Measurements from ENCODE around the gene STK32B. TPM values are rescaled to one million over a fixed set of nuclear protein-coding genes. Genes with fewer than 3 reads are reported as not detected.

Gene STK32B
- total RNA-seq, 2 donors from 2014 or later, result 0.09 to 7.3 TPM

GRCh38 chr4:5374592-5374991 is 323.3 kb downstream of the STK32B start:
- no peak for DNase-seq (ENCODE audit: low spot score)
- WGBS, result 62% methylated on average over 7 of the region's 7 CpGs
- no peaks in the 10 kb centered on the region for H3K36me3 ChIP-seq
- intact Hi-C loops (cut with DNase I), result no loop called here
- no peaks in the 10 kb centered on the region for H3K4me1 ChIP-seq (replicated peaks)
- no peak overlapping the region for H3K27ac ChIP-seq
- TF ChIP-seq POLR2A (IDR thresholded peaks at IDR 0.05) (no peak), POLR2AphosphoS5 (IDR thresholded peaks at IDR 0.05) (no peak)
- TF ChIP-seq, protein P1, sequence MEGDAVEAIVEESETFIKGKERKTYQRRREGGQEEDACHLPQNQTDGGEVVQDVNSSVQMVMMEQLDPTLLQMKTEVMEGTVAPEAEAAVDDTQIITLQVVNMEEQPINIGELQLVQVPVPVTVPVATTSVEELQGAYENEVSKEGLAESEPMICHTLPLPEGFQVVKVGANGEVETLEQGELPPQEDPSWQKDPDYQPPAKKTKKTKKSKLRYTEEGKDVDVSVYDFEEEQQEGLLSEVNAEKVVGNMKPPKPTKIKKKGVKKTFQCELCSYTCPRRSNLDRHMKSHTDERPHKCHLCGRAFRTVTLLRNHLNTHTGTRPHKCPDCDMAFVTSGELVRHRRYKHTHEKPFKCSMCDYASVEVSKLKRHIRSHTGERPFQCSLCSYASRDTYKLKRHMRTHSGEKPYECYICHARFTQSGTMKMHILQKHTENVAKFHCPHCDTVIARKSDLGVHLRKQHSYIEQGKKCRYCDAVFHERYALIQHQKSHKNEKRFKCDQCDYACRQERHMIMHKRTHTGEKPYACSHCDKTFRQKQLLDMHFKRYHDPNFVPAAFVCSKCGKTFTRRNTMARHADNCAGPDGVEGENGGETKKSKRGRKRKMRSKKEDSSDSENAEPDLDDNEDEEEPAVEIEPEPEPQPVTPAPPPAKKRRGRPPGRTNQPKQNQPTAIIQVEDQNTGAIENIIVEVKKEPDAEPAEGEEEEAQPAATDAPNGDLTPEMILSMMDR (IDR thresholded peaks at IDR 0.05), result no peak
- no peak overlapping the region for H3K4me3 ChIP-seq
- H3K9me3 ChIP-seq, result no peaks in the 10 kb centered on the region
- no peaks in the 10 kb centered on the region for H3K27me3 ChIP-seq (replicated peaks; ENCODE audit: insufficient read depth)

DNA sequence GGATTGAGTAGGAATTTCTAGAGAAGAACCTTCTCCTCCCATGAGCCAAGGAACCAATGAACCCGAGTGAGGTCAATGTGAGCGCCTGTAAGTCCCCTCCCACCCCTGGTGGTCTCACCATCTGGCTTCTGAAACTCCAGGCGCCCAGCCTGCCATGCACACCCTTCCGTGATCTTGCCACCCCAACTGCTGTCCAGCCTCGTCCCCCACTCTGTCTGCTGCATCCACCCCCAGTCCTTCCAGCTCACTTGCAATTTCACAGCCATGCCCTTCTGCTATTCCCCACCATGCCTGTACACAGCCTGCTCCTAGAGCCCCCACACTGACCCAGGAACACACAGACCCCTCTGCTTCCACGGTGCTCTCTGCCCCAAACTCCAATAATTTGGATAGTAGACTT is 323.7 kb downstream of the STK32B start:
- intact Hi-C loops (cut with DNase I), result no loop called here
- 86% methylated on average over 6 of the region's 6 CpGs for WGBS

DNA sequence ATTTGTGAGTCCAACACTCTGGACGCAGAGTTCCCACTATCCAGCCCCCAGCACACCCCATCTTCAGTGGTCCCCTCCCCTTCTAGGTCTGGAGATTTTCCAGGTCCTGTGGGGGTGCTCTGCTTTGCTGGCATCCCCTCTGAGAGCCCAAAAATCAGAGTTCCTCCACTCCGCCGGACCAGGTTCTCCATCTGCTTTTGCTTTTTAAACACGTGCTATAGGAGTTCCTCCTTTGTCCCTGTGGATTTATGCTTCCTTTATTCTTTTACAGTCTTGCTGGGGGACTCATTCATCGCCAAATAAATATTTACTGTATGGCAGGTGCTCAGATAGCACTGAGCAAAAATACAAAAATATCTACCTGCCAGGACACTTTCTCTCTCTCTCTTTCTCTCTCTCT is 324.7 kb downstream of the STK32B start:
- intact Hi-C loops (cut with DNase I), result no loop called here
- H3K36me3 ChIP-seq, result no peaks in the 10 kb centered on the region
- H3K27ac ChIP-seq, result no peak overlapping the region
- H3K4me1 ChIP-seq (replicated peaks), result no peaks in the 10 kb centered on the region
- TF ChIP-seq POLR2A (IDR thresholded peaks at IDR 0.05) (no peak), POLR2AphosphoS5 (IDR thresholded peaks at IDR 0.05) (no peak)
- TF ChIP-seq, protein P1 (IDR thresholded peaks at IDR 0.05), result no peak
- no peak overlapping the region for H3K4me3 ChIP-seq
- no peaks in the 10 kb centered on the region for H3K9me3 ChIP-seq
- DNase-seq (ENCODE audit: low spot score), result no peak
- no peaks in the 10 kb centered on the region for H3K27me3 ChIP-seq (replicated peaks; ENCODE audit: insufficient read depth)
- 42% methylated on average over 5 of the region's 5 CpGs for WGBS

More for the DNA sequence above, 323.7 kb downstream of the STK32B start:
- TF ChIP-seq POLR2AphosphoS5 (IDR thresholded peaks at IDR 0.05), result no peak
- TF ChIP-seq, protein P1 (IDR thresholded peaks at IDR 0.05), result no peak
- no peak for TF ChIP-seq POLR2A (IDR thresholded peaks at IDR 0.05)
- Histone ChIP-seq H3K4me3 (no peak overlapping the region), H3K4me1 (replicated peaks) (no peaks in the 10 kb centered on the region), H3K36me3 (no peaks in the 10 kb centered on the region), H3K9me3 (no peaks in the 10 kb centered on the region), H3K27me3 (replicated peaks; ENCODE audit: insufficient read depth) (no peaks in the 10 kb centered on the region), H3K27ac (no peak overlapping the region)
- DNase-seq (ENCODE audit: low spot score), result no peak

GRCh38 chr4:5378002-5378401 is 326.7 kb downstream of the STK32B start:
- intact Hi-C loops (cut with DNase I), result no loop called here
- H3K9me3 ChIP-seq, result no peaks in the 10 kb centered on the region
- no peaks in the 10 kb centered on the region for H3K4me1 ChIP-seq (replicated peaks)
- no peaks in the 10 kb centered on the region for H3K36me3 ChIP-seq
- no peak overlapping the region for H3K4me3 ChIP-seq
- no peaks in the 10 kb centered on the region for H3K27me3 ChIP-seq (replicated peaks; ENCODE audit: insufficient read depth)
- TF ChIP-seq POLR2AphosphoS5 (IDR thresholded peaks at IDR 0.05) (no peak), POLR2A (IDR thresholded peaks at IDR 0.05) (no peak)
- TF ChIP-seq, protein P1 (IDR thresholded peaks at IDR 0.05), result no peak
- DNase-seq (ENCODE audit: low spot score), result no peak
- H3K27ac ChIP-seq, result no peak overlapping the region
- 73% methylated on average over 8 of the region's 8 CpGs for WGBS

DNA sequence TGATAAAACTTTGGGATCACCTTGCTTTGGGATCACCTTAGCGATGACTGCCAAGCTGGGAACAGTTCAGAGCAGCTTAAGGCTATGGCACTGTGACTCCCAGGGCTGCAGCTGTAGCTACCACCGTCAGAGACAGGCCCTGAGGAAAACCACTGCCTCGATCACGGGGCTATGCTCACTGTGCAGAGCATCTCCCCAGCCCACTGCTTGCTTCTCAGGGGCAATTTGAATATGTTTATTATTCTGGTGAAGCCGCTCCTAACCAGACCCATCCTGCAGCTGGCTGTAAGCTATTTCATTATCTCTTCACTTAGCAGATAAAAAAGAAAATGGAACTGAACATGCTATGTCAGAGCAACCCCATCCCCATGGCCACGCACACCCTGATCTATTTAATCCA is 328.6 kb downstream of the STK32B start:
- WGBS, result 79% methylated on average over 6 of the region's 6 CpGs
- Histone ChIP-seq H3K4me1 (replicated peaks) (no peaks in the 10 kb centered on the region), H3K9me3 (no peaks in the 10 kb centered on the region), H3K27ac (no peak overlapping the region), H3K4me3 (no peak overlapping the region), H3K27me3 (replicated peaks; ENCODE audit: insufficient read depth) (no peaks in the 10 kb centered on the region), H3K36me3 (no peaks in the 10 kb centered on the region)
- DNase-seq (ENCODE audit: low spot score), result no peak
- intact Hi-C loops (cut with DNase I), result no loop called here
- TF ChIP-seq POLR2AphosphoS5 (IDR thresholded peaks at IDR 0.05), result no peak
- TF ChIP-seq, protein P1 (IDR thresholded peaks at IDR 0.05), result no peak
